GM18873 (cell line): ENCODE measurements around the gene F12.

Source experiments
- ATAC-seq: cut with Tn5 transposase; IDR thresholded peaks from one replicate; pipeline ENCODE4 v1.9.1; 2021; ENCODE audit warnings: mild to moderate bottlenecking, moderate library complexity, moderate number of reproducible peaks; ENCODE audit not compliant: unreplicated experiment, low FRiP score

Gene F12

GRCh38 chr5:177372034-177372896, 37.1 kb downstream of the F12 start:
- ATAC-seq, result no peak

- ATAC-seq, result no peak
These were observed 38.0 kb downstream of the F12 start for GRCh38 chr5:177371120-177372033.

- no peak for ATAC-seq
These were observed 38.8 kb downstream of the F12 start for GRCh38 chr5:177370488-177371119.

- no peak for ATAC-seq
These were observed 39.5 kb downstream of the F12 start for GRCh38 chr5:177369645-177370440.

- ATAC-seq, result no peak
These were observed 40.3 kb downstream of the F12 start for GRCh38 chr5:177368869-177369644.

GRCh38 chr5:177367981-177368868, 41.1 kb downstream of the F12 start:
- ATAC-seq, result no peak

GRCh38 chr5:177367323-177367848, 42.0 kb downstream of the F12 start:
- ATAC-seq, result no peak

- no peak for ATAC-seq
These were observed 42.6 kb downstream of the F12 start for GRCh38 chr5:177366528-177367322.

- ATAC-seq, result no peak
These were observed 43.4 kb downstream of the F12 start for GRCh38 chr5:177365845-177366527.

GRCh38 chr5:177364159-177364962, 45.0 kb downstream of the F12 start:
- no peak for ATAC-seq

GRCh38 chr5:177363565-177363964, 45.8 kb downstream of the F12 start:
- ATAC-seq, result no peak

GRCh38 chr5:177362610-177363507, 46.5 kb downstream of the F12 start:
- no peak for ATAC-seq

- no peak for ATAC-seq
These were observed 47.1 kb downstream of the F12 start for GRCh38 chr5:177362292-177362609.

- no peak for ATAC-seq
These were observed 47.7 kb downstream of the F12 start for GRCh38 chr5:177361418-177362291.
